Measurements from ENCODE around the gene BUD23.

The BUD23 gene, protein sequence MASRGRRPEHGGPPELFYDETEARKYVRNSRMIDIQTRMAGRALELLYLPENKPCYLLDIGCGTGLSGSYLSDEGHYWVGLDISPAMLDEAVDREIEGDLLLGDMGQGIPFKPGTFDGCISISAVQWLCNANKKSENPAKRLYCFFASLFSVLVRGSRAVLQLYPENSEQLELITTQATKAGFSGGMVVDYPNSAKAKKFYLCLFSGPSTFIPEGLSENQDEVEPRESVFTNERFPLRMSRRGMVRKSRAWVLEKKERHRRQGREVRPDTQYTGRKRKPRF

DNA sequence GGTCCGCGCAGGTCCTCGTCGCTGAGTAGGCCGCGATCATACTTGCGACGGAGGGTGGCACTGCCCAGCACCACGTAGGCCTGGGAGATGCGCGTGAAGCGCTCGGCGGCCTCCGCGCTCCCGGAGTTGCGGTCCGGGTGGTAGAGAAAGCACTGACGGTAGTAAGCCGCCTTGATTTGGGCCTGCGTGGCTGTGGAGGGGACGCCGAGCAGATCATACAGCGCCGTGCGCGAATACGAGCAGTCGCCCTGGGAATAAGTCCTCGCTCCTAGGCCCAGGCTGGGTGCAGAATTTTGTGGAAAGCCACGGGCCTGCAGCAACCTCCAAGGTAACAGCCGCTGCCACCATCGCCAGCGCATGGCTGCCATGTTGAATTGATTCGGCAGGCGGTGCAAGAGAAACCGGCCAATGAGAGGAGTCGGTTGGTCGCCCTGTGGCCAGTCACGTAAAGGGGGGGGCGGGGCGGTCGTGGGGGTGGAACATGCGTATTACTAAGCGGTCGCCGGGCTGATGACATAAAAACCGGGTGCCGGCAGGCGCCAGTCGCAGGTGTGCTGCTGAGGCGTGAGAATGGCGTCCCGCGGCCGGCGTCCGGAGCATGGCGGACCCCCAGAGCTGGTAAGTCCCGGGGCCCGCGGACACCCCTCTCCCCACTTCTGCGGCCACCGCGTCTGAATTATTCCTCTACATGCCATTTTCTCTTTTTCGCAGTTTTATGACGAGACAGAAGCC is at the start of gene BUD23, which contains the start of gene DNAJC30:
TSS of gene BUD23 (plus strand) at position 542 of the 732 bp plus-strand sequence. CDS start at position 571, 29 bp downstream.
TSS of gene DNAJC30 (minus strand) at position 398 of the 732 bp plus-strand sequence. CDS start at position 368, 30 bp downstream.
- H3K36me3 ChIP-seq (ENCODE audit: insufficient read depth, low read length): no peaks in the 10 kb centered on the region; the same call in 1 of the 2 replicates
- no peaks in the 10 kb centered on the region for H3K9me3 ChIP-seq (ENCODE audit: control insufficient read depth, insufficient read depth, low read length)
- H3K4me1 ChIP-seq (ENCODE audit: insufficient read depth, low read length): peaks cover 9% of the 10 kb centered on the region; the same call in 1 of the 2 replicates
- peak within 1 kb of the TSS; percentile 99 for H3K9ac ChIP-seq (ENCODE audit: low read depth, low read length)

GRCh38 chr7:73633844-73634243 is 49.6 kb upstream of the BUD23 start:
- Histone ChIP-seq H3K9ac (ENCODE audit: low read depth, low read length) (no peak overlapping the region), H3K9me3 (ENCODE audit: control insufficient read depth, insufficient read depth, low read length) (no peaks in the 10 kb centered on the region), H3K4me1 (ENCODE audit: insufficient read depth, low read length) (peaks cover 9% of the 10 kb centered on the region; the same call in 1 of the 2 replicates), H3K36me3 (ENCODE audit: insufficient read depth, low read length) (no peaks in the 10 kb centered on the region)

DNA sequence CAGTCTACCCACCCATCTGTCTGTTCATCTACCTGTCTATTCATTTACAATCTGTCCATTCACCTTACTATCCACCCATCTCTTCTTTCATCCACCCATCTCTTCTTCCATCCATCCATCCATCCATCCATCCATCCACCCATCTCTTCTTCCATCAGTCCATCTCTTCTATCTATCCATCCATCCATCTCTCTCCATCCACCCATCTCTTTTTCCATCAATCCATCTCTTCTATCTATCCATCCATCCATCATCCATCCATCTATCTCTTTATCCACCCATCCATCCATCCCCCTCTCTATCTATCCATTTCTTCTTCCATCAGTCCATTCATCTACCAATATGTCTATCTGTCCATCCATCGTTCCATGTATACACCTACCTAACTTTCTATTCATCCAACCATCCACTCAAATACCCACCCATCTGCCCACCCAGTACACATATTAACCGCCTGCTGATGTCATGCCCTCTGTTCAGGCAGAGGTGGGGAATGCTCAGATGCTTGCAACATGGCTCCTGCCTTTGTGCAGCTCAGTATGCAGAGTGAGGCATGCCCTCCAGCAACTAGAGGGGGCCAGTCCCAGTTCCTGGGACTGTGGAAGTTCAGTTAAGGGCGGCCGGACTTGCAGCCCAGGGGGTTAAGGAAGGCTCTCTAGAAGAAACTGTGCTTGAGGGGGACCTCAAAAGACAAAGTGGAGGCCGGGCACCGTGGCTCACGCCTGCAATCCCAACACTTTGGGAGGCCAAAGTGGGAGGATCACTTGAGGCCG is 47.8 kb upstream of the BUD23 start:
- no peak overlapping the region for H3K9ac ChIP-seq (ENCODE audit: low read depth, low read length)
- H3K36me3 ChIP-seq (ENCODE audit: insufficient read depth, low read length): no peaks in the 10 kb centered on the region
- H3K9me3 ChIP-seq (ENCODE audit: control insufficient read depth, insufficient read depth, low read length): no peaks in the 10 kb centered on the region
- H3K4me1 ChIP-seq (ENCODE audit: insufficient read depth, low read length): peaks cover 9% of the 10 kb centered on the region; the same call in 1 of the 2 replicates

DNA sequence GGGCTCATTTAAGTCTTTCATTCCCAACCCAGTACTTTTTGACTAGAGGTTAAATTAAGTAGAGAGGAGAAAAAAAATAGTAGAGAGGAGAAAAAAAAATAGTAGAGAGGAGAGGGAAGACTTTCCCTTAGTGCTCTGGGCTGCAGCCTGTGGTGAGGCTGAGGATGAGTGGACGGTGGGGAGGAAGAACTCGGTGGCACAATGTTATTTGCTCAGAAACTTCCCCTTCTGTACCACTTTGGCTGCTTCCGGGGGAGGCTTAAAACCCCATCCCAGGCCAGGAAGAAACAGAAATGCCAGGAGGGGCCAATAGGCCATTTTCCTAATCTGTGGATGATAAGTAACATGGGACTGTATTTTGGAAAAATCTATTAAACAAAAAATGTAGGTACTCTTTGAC is 44.5 kb upstream of the BUD23 start:
- Histone ChIP-seq H3K9me3 (ENCODE audit: control insufficient read depth, insufficient read depth, low read length) (no peaks in the 10 kb centered on the region), H3K9ac (ENCODE audit: low read depth, low read length) (no peak overlapping the region)

DNA sequence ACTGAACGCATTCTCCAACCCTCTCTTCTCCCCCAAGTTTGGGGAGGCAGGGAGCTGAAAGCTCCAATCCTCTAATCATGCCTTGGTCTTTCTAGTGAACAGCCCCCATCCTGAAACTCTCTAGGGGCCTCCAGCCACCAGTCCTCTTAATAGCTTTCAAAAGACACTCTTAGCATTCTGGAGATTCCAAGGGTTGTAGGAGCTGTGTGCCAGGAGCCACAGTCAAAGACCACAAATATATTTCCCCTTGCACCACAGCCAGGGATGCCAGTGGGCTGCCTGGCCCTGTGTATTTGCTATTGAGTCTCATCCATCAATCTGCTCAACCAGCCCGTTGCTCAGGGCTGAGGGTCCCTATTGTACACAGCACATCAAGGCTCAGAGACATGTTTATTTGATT is 40.6 kb upstream of the BUD23 start:
- Histone ChIP-seq H3K36me3 (ENCODE audit: insufficient read depth, low read length) (no peaks in the 10 kb centered on the region), H3K4me1 (ENCODE audit: insufficient read depth, low read length) (peaks cover 8% of the 10 kb centered on the region; the same call in 1 of the 2 replicates), H3K9me3 (ENCODE audit: control insufficient read depth, insufficient read depth, low read length) (no peaks in the 10 kb centered on the region), H3K9ac (ENCODE audit: low read depth, low read length) (no peak overlapping the region)

More for the DNA sequence above, 44.5 kb upstream of the BUD23 start:
- no peaks in the 10 kb centered on the region for H3K36me3 ChIP-seq (ENCODE audit: insufficient read depth, low read length)
- peaks cover 9% of the 10 kb centered on the region; the same call in 1 of the 2 replicates for H3K4me1 ChIP-seq (ENCODE audit: insufficient read depth, low read length)

DNA sequence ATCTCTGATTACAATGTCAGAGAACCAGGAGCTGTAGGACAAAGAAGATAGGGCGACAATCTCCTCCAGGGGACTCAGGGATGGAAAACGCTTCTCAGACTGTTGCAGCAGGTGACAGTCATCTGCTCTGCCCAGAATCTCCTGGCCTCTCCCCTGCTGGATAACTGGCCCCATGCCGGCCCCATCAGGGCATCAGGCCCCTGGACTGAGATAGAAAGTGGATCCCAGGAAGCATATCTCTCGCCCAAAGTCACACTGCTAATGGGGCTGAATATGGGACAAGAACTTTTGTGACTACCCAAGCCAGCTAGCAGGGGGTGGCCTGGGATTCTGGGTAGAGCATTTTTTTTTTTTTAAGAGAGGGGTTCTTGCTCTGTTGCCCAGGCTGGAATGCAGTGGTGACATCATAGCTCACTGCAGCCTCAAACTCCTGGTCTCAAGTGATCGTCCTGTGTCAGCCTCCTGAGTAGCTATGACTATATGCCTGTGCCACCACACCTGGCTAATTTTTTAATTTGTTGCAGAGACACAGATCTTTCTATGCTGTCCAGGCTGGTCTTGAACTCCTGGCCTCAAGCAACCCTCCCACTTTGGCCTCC is 38.6 kb upstream of the BUD23 start:
- Histone ChIP-seq H3K9me3 (ENCODE audit: control insufficient read depth, insufficient read depth, low read length) (no peaks in the 10 kb centered on the region), H3K4me1 (ENCODE audit: insufficient read depth, low read length) (peaks cover 8% of the 10 kb centered on the region; the same call in 1 of the 2 replicates), H3K9ac (ENCODE audit: low read depth, low read length) (no peak overlapping the region), H3K36me3 (ENCODE audit: insufficient read depth, low read length) (no peaks in the 10 kb centered on the region)

- H3K4me1 ChIP-seq (ENCODE audit: insufficient read depth, low read length): peaks cover 8% of the 10 kb centered on the region; the same call in 1 of the 2 replicates
- H3K9ac ChIP-seq (ENCODE audit: low read depth, low read length): no peak overlapping the region
- H3K9me3 ChIP-seq (ENCODE audit: control insufficient read depth, insufficient read depth, low read length): no peaks in the 10 kb centered on the region
- no peaks in the 10 kb centered on the region for H3K36me3 ChIP-seq (ENCODE audit: insufficient read depth, low read length)
Observed at GRCh38 chr7:73645643-73646174, 37.7 kb upstream of the BUD23 start.

DNA sequence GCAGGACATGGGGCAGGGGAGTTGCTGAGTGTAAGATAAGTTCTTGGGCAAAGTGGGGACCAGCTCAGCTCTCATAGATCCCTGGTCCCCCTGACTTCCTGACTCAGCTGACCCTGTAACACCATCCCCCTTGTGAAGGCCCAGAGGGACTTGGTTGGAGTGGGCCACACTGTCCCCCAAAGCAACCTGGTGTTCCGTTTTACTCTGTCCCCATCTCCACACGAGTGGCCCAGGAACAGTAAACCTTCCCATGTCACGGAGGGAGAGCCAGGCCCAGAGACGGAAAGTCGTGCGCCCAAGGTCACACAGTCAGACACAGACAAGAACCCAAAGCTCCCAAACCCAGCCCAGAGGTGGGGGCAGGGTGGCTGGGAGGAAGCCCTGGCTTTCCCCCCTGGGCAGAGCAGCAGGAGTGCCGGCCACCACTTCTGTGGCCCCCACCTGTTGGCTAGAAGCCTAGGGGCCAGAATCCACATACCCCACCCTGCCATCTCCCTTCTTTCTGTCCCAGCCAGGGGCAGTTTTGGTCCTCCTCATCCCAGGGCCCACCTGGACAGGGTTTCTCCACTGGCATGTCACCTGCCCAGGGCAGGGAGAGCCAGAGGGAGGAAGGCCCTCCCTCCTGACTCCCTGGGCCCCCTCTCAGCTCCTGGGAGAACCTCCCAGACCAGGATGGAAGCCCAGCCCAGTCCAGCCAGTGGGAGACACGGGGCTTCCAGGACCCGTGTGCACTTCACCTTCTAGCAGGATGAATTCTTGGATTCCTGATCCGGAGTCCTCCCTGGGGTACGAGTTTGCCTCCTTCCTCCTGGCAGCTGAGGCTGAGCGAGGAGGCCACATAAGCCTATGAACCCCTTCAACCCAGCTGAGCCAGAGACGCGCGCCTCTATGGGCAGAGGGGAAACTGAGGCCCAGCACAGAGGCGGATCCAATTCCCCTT is 36.3 kb upstream of the BUD23 start:
- no peaks in the 10 kb centered on the region for H3K9me3 ChIP-seq (ENCODE audit: control insufficient read depth, insufficient read depth, low read length)
- peak overlapping the region; percentile 60; the same call in 1 of the 2 replicates for H3K9ac ChIP-seq (ENCODE audit: low read depth, low read length)
- H3K4me1 ChIP-seq (ENCODE audit: insufficient read depth, low read length): peaks cover 8% of the 10 kb centered on the region; the same call in 1 of the 2 replicates
- no peaks in the 10 kb centered on the region for H3K36me3 ChIP-seq (ENCODE audit: insufficient read depth, low read length)

- no peaks in the 10 kb centered on the region for H3K9me3 ChIP-seq (ENCODE audit: control insufficient read depth, insufficient read depth, low read length)
- peak overlapping the region; percentile 60 for H3K9ac ChIP-seq (ENCODE audit: low read depth, low read length)
- peaks cover 8% of the 10 kb centered on the region; the same call in 1 of the 2 replicates for H3K4me1 ChIP-seq (ENCODE audit: insufficient read depth, low read length)
- H3K36me3 ChIP-seq (ENCODE audit: insufficient read depth, low read length): no peaks in the 10 kb centered on the region; the same call in 1 of the 2 replicates
Observed at GRCh38 chr7:73647725-73648592, 35.4 kb upstream of the BUD23 start.

DNA sequence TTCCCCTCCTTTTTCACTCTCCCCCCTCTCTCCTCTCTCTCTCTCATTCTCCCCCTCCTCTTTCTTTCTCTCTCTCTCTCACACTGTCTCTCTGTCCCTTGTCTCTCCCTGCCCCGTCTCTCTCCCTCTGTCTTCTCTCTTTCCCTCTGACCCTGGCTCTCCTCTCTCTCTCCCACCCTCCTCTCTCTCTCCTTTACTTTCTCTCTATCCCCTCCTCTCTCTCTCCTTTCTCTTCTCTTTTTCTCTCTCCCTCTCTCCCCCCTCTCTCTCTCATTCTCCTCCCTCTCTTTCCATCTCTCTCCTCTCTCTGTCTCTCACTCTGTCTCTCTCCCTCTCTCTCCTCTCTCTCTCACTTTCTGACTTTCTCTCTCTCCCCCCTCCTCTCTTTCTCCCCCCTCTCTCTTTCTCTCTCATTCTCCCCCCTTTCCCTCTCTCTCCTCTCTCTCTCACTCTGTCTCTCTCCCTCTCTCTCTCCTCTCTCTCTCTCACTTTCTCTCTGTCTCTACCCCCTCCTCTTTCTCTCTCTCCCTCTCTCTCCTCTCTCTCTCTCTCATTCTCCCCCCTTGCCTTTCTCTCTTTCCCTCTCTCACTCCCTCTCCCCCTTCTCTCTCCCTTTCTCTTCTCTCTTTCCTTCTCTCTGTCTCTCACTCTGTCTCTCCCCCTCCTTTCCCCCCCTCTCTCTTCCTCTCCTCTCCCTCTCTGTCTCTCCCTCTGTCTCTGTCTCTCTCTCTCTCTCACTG is 34.6 kb upstream of the BUD23 start:
- Histone ChIP-seq H3K4me1 (ENCODE audit: insufficient read depth, low read length) (peaks cover 8% of the 10 kb centered on the region; the same call in 1 of the 2 replicates), H3K9me3 (ENCODE audit: control insufficient read depth, insufficient read depth, low read length) (no peaks in the 10 kb centered on the region), H3K36me3 (ENCODE audit: insufficient read depth, low read length) (no peaks in the 10 kb centered on the region; the same call in 1 of the 2 replicates), H3K9ac (ENCODE audit: low read depth, low read length) (peak overlapping the region; percentile 60; the same call in 1 of the 2 replicates)

- Histone ChIP-seq H3K4me1 (ENCODE audit: insufficient read depth, low read length) (peaks cover 8% of the 10 kb centered on the region; the same call in 1 of the 2 replicates), H3K9me3 (ENCODE audit: control insufficient read depth, insufficient read depth, low read length) (no peaks in the 10 kb centered on the region), H3K9ac (ENCODE audit: low read depth, low read length) (no peak overlapping the region), H3K36me3 (ENCODE audit: insufficient read depth, low read length) (no peaks in the 10 kb centered on the region; the same call in 1 of the 2 replicates)
Observed at GRCh38 chr7:73649576-73649975, 33.8 kb upstream of the BUD23 start.
